GM12801 (cell line): Measurements from ENCODE around the gene CELA2B.

Source experiments
- TF ChIP-seq, protein P1 (sequence below): IDR thresholded peaks from one replicate; pipeline ENCODE4 v1.5.1; 2011; ENCODE audit warnings: control low read depth; ENCODE audit not compliant: insufficient read length; ENCODE audit errors: extremely low read depth

CELA2B gene

DNA sequence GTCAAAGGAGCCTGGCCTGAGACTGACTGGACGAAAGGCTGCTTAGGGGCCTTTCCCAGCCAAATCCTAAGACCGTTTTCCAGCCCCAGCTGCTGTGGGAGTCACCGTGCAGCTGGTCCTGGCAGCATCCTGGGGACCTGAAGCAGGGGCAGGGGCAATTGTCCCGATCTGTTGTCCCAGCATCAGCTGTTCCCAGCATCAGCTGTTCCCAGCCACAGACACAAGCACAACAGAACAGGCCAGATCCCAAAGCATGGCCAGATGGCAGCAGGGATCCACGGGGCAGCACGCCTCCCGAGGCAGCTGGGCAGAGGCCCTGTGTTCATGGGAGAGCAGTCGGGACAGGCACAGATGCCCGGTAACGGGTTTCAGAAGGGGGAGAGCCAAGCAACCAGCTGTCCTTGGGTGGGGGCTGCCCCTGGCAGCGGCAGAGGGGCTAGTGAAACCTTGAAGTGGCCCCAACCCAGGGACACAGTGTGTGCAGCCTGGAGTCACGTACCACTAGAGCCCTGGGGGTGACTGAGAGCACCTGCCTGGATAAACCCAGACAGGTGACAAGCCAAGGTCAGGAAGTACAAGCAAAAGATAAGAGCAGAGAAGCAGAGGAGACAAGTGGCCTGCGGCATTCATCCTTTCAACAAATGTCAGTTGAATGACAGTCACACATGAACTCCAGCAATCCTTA lies 13.3 kb downstream of the CELA2B start:
- TF ChIP-seq, protein P1, sequence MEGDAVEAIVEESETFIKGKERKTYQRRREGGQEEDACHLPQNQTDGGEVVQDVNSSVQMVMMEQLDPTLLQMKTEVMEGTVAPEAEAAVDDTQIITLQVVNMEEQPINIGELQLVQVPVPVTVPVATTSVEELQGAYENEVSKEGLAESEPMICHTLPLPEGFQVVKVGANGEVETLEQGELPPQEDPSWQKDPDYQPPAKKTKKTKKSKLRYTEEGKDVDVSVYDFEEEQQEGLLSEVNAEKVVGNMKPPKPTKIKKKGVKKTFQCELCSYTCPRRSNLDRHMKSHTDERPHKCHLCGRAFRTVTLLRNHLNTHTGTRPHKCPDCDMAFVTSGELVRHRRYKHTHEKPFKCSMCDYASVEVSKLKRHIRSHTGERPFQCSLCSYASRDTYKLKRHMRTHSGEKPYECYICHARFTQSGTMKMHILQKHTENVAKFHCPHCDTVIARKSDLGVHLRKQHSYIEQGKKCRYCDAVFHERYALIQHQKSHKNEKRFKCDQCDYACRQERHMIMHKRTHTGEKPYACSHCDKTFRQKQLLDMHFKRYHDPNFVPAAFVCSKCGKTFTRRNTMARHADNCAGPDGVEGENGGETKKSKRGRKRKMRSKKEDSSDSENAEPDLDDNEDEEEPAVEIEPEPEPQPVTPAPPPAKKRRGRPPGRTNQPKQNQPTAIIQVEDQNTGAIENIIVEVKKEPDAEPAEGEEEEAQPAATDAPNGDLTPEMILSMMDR: no peak

DNA sequence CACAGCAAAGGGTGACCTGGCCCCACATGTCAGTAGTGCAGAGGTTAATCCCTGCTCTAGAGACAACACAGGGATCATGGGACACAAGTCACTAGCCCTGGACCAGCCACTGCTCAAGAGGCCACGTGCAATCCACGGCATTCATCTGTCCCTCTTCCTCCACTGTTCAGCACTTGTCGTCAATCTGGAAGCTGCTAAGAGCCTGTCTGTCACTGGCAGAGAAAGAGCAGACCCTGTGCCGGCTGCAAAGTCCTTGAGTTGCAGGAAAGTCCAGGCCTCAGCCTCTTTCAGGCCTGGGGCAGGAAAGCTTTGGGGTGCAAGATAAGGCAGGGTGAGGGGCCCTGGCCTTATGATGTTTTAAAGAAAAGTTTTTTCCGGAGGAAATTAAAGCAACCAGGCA lies 16.7 kb downstream of the CELA2B start:
- TF ChIP-seq, protein P1: no peak

DNA sequence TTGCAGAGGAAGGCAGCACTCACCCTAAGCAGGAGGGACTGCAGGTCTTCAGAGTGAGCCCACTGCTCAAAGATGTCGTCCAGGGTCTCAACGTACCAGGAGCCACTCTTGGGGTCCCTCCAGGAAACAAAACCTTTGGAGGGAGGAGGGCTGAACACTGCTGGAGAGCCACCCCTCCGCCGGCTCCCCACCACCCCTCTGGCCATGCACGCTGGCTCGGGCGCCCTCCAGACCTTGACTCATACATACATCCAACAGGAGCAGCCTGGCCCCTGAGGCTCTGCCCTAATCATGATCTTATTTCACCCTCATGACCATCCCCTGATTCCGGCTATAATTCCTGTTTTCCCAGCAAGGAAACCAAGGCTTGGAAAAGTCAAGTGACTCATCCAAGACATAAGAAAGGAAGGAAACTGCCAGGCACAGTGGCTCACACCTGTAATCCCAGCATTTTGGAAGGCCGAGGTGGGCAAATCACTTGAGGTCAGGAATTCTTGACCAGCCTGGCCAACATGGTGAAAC lies 18.0 kb downstream of the CELA2B start:
- TF ChIP-seq, protein P1: no peak

DNA sequence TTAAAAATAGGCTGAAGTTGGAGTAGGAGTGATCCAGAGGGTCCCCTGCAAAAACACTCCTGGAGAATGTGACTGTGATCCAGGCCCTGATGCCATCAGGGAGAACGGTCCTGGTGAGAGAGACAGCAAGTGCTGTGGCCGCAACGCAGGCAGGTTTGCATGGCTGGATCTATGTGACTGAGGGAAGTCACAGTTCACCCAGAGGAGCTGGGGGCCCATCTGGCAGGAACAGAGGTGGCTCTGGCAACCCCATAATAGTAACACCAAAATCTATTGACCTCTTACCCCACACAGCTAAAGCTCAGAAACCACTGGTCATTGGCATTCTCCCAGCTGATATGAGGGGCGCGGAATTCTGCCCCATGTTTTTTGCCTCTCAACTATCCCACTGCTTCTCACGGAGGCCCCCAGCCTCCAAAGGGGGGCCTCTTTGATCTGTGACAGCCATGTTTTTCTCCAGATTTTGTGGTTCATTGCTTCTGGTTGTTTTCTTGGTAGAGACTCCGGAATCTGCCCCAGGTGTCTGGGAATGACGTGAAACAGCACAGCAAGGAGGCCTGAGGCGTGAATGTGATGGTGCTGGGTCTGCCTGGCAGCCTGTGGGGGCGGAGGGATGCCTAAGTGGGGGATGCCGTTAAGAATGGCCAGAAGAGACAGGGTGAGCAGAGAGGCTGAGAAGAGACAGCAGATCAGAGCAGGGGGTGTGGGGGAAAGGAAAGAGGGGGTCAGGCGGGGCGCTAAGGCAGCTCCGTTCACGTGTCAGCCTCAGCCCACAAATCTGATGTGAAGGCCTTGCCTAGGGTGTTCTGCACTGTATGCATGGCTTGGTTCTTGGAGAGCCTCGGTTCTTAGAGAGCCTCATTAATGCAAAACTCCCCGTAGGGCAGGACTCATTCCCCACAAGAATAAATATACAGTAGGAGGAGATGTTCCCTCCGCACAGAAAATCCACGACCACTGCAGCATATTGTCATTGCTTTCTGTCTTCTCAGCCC lies 24.6 kb downstream of the CELA2B start:
- TF ChIP-seq, protein P1: no peak

DNA sequence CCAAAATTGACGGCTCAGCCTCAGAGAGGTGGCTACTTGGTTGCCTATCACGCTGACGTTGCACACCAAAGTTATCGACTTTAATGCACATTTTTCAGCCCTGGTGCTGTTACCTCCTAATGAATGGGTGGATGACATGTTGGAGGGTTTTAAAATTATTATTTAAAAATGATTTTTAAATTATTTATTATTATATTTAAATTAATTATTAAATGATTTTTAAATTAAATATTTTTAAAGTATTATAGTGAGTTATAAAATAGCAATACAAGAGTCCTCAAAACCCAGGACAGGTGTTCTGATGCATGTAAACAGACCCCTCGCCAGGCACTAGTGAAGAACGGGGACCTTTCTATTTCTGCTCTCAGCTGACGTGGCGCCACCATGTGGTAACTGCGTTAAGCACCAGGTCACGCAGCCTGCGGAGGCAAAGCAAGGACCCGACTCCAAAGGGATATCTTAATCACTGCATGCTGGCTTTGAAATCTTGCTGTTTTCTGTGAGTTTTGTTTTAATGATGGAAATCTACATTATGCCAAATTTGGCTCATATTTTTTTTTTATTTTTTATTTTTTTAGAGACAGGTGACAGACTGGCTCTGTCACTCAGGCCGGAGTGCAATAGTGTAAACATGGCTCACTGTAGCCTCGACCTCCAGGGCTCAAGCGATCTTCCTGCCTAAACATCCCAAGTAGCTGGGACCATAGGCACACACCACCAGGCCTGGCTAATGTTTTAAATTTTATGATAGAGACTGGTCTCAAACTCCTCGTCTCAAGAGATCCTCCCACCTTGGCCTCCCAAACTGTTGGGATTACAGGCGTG lies 25.5 kb downstream of the CELA2B start:
- TF ChIP-seq, protein P1: no peak

DNA sequence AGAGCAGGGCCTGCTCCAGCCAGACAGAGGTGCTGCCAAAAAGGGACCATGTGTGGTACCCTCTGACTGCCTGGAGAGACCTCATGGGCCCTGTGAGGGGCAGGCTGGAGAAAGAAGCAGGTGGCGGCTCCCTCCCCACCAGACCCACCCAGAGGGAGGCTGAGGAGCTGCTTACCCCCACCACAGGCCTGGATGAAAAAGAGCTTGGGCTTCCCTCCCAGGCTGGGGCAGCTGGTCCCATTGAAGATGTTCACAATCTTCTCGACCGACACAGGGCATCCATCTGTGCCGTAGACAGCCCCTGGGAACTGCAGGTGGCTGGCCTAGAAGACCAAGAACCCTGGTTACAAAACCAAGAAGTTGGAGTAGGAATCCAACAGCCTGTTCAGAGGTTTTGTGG lies 28.5 kb downstream of the CELA2B start:
- TF ChIP-seq, protein P1: no peak
